NT2/D1 (cell line): Measurements from ENCODE around the gene IRF3.

Experiments
- DNase-seq: peaks from one replicate; pipeline ENCODE4 v3.0.0-alpha.2; 2011; ENCODE audit warnings: low read depth, low spot score
- H3K27me3 ChIP-seq: 2 replicates; pipeline ENCODE4 v1.6.0; 2011; ENCODE audit warnings: mild to moderate bottlenecking; ENCODE audit not compliant: insufficient read length, insufficient read depth
- H3K36me3 ChIP-seq: 2 replicates; pipeline ENCODE4 v1.6.1; 2011; ENCODE audit warnings: mild to moderate bottlenecking, low read length, mixed read lengths; ENCODE audit not compliant: insufficient read depth, insufficient read length
- H3K4me1 ChIP-seq: 2 replicates; pipeline ENCODE4 v1.5.1; 2011; ENCODE audit not compliant: insufficient read depth, insufficient read length
- H3K4me3 ChIP-seq: 2 replicates; pipeline ENCODE4 v1.5.1; 2011; ENCODE audit warnings: low read depth; ENCODE audit not compliant: insufficient read length
- H3K9ac ChIP-seq: 2 replicates; pipeline ENCODE4 v1.6.0; 2011; ENCODE audit warnings: low read depth; ENCODE audit not compliant: insufficient read length
- H3K9me3 ChIP-seq: 2 replicates; pipeline ENCODE4 v1.5.1; 2011; ENCODE audit warnings: mild to moderate bottlenecking, low read length; ENCODE audit not compliant: insufficient read depth
- SUZ12 ChIP-seq: IDR thresholded peaks from 2 replicates; pipeline ENCODE4 v1.6.1; 2011; ENCODE audit not compliant: insufficient read length, insufficient read depth; ENCODE audit errors: extremely low read depth
- YY1 ChIP-seq: IDR thresholded peaks from 2 replicates; pipeline ENCODE4 v1.6.1; 2011; ENCODE audit not compliant: insufficient read length, insufficient read depth
- ZNF274 ChIP-seq: IDR thresholded peaks from 2 replicates; pipeline ENCODE4 v1.6.1; 2011; ENCODE audit warnings: mild to moderate bottlenecking, low read depth, low read length

IRF3 gene

DNA sequence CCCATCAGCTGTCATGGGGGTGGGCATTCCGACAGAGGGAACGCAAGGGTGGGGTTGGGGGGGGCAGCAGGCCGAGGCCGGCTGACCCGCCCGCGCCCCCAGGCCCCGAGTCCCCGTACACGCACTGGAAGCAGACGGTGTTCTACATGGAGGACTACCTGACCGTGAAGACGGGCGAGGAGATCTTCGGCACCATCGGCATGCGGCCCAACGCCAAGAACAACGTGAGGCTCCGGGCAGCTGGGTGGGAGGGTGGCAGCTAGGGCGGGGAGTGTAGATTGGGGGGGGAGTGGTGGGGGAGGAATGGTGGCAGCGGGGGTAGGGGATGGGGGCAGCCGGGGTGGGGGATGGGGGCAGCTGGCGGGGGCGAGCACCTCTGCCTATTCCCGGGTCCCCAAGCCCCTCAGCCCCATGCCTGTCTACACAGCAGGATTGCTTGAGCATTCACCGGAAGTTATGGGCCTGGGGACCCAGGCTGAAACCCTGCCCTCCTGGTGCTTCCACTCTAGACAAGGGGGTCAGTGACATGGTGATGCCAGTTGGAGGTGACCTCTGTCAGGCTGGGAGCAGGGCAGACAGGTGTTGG is 20.9 kb upstream of the IRF3 start:
- peaks cover 27% of the 10 kb centered on the region for H3K4me1 ChIP-seq
- H3K27me3 ChIP-seq = no peaks in the 10 kb centered on the region
- H3K4me3 ChIP-seq = no peak overlapping the region
- no peak for TF ChIP-seq YY1
- TF ChIP-seq SUZ12 = no peak
- TF ChIP-seq ZNF274 = no peak
- H3K9me3 ChIP-seq = no peaks in the 10 kb centered on the region
- H3K9ac ChIP-seq = no peak overlapping the region
- no peak for DNase-seq
- H3K36me3 ChIP-seq = peaks cover 78% of the 10 kb centered on the region

DNA sequence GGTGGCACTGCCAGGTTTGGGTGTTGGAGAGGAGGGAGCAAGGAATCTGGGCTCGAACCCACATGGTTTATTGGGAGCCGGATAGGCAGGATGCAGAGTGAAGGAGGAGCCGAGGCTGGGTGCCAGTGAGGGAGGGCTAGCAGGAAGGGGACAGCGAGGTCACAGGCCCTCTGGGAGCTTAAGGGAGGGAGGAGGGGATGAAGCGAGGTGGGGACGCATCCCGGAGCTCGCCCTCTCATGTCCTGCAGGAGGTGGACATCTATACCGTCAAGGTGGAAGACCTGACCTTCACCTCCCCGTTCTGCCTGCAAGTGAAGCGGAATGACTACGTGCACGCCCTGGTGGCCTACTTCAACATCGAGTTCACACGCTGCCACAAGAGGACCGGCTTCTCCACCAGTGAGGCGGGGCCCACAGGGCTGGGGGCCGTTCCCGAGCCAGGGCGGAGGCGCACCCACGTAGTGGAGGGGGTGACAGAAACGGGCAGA is 20.2 kb upstream of the IRF3 start:
- no peaks in the 10 kb centered on the region for H3K27me3 ChIP-seq
- peaks cover 83% of the 10 kb centered on the region for H3K36me3 ChIP-seq
- no peak overlapping the region for H3K9ac ChIP-seq
- TF ChIP-seq ZNF274 (no peak), SUZ12 (no peak), YY1 (no peak)
- H3K4me3 ChIP-seq = no peak overlapping the region
- no peaks in the 10 kb centered on the region for H3K9me3 ChIP-seq
- no peak for DNase-seq
- peaks cover 27% of the 10 kb centered on the region for H3K4me1 ChIP-seq

DNA sequence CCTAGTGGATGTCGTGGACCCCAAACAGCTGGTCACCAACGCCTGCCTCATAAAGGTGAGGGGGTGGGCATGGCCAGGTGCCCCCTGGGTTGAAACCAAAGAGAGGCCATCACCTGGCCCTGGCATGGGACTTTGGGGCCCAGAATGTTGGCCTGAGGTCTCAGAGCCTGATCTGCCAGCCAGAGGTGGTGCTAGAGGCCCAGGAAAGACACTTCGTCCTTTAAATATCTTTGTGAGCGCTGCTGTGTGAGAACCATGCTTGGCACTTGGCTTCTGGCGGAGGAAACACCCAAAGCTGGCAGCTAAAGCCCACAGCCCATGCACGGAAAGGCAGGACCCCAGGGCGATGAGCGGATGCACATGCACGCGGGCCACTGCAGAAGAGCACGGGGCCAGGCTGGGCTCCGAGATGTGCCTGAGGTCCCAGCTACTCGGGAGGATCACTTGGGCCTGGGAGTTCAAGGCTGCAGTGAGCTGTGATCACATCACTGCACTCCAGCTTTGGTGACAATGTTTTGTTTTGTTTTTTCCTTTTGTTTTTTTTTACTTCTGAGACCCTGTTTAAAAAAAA is 19.4 kb upstream of the IRF3 start:
- no peaks in the 10 kb centered on the region for H3K27me3 ChIP-seq
- H3K9ac ChIP-seq = peak overlapping the region; percentile 21
- no peaks in the 10 kb centered on the region for H3K9me3 ChIP-seq
- TF ChIP-seq SUZ12 = no peak
- TF ChIP-seq YY1 = no peak
- TF ChIP-seq ZNF274 = no peak
- peaks cover 24% of the 10 kb centered on the region for H3K4me1 ChIP-seq
- H3K4me3 ChIP-seq = no peak overlapping the region
- H3K36me3 ChIP-seq = peaks cover 89% of the 10 kb centered on the region
- no peak for DNase-seq

DNA sequence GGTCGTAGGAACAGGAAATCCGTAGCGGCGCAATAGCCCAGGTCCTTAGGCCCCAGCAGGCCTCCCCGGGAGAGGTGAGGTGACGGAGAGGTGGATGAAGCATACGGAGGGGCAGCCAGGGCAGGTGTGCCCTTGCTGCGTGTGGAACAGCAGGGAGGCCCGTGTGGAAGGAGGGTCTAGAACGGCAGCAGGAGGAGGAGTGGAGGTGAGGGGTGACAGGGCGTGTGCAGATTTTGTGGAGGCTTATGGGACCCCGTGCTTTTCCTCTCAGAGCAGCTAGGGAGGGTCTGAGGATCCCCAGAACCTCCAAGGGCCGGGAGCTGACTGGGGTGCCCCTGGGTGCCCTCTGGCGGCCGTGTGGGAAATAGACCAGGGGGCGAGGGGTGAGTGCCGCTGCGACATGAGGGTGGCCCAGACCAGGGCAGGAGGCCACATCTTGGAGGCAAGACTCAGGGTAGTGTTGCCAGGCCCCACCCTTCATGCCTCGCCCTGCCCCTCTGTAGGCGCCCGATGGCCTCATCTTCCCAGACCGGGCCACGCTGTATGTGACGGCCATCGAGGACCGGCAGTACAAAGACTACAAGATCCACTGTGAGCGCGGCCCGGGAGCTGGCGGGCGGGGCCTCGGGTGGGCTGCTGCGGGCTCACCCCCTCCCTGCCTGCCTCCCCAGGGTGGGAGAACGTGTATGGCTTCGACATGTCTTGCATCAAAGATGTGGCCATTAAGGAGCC is 18.8 kb upstream of the IRF3 start:
- Histone ChIP-seq H3K4me3 (no peak overlapping the region), H3K36me3 (peaks cover 90% of the 10 kb centered on the region), H3K4me1 (peaks cover 18% of the 10 kb centered on the region), H3K27me3 (no peaks in the 10 kb centered on the region), H3K9ac (peak overlapping the region; percentile 21), H3K9me3 (no peaks in the 10 kb centered on the region)
- TF ChIP-seq YY1 (no peak), SUZ12 (no peak), ZNF274 (no peak)
- DNase-seq = no peak

DNA sequence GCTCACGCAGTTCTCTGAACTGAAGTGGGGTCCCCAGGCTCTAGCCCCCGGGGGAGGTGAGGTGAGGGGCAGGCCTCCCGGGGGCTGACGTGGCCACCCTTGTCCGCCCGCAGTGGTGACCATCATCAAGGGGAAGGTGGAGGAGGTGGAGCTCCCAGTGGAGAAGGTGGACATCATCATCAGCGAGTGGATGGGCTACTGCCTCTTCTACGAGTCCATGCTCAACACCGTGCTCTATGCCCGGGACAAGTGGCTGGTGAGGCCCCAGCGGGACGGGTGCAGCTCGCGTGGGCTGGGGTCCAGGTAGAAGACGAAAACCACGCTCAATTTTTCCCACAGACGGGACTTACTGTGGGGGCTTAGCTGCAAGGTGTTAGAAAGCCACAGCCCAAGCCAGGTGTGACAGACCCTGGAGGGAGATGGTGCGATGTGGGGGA is 18.2 kb upstream of the IRF3 start:
- Histone ChIP-seq H3K36me3 (peaks cover 88% of the 10 kb centered on the region), H3K27me3 (no peaks in the 10 kb centered on the region), H3K4me1 (peaks cover 20% of the 10 kb centered on the region)

DNA sequence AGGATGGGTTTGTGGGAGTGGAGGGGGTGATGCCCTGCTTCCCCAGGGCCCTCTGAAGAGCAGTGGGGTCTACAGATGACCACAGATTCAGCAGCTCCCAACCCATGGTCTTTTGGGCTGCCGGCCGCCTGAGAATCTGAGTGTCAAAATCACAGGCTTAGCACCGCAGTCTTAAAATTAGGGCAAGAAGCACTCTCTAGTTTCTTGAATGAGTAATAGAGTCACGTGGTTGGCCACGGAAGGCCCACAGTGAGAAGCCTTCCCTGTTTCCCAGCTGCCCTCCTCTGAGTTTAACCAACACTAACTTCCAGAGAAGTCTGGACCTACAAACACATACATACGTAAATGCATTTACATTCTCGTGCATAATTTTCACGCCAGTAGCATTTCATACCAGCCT is 16.6 kb upstream of the IRF3 start:
- H3K9ac ChIP-seq = no peak overlapping the region
- no peaks in the 10 kb centered on the region for H3K9me3 ChIP-seq
- H3K27me3 ChIP-seq = no peaks in the 10 kb centered on the region
- H3K36me3 ChIP-seq = peaks cover 73% of the 10 kb centered on the region
- DNase-seq = no peak
- no peak overlapping the region for H3K4me3 ChIP-seq
- TF ChIP-seq ZNF274 = no peak
- TF ChIP-seq YY1 = no peak
- TF ChIP-seq SUZ12 = no peak
- peaks cover 11% of the 10 kb centered on the region for H3K4me1 ChIP-seq

More for the DNA sequence above, 18.2 kb upstream of the IRF3 start:
- no peak overlapping the region for H3K4me3 ChIP-seq
- H3K9me3 ChIP-seq = no peaks in the 10 kb centered on the region
- H3K9ac ChIP-seq = peak overlapping the region; percentile 21
- no peak for TF ChIP-seq ZNF274
- no peak for TF ChIP-seq YY1
- no peak for TF ChIP-seq SUZ12
- no peak for DNase-seq

DNA sequence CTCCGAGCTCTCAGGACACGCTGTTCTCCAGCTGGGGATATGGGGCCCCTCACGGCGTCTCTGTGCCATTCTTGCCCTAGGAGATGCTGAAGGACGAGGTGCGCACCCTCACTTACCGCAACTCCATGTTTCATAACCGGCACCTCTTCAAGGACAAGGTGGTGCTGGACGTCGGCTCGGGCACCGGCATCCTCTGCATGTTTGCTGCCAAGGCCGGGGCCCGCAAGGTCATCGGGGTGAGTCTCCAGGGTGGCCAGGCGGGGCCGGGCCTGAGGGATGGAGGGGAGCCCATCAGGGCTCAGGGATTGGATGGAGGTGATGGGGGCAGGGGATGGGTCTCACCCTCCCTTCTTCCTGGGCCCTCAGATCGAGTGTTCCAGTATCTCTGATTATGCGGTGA is 16.2 kb upstream of the IRF3 start:
- Histone ChIP-seq H3K36me3 (peaks cover 69% of the 10 kb centered on the region), H3K9ac (no peak overlapping the region)

More for the DNA sequence above, 16.2 kb upstream of the IRF3 start:
- no peak overlapping the region for H3K4me3 ChIP-seq
- DNase-seq = no peak
- no peaks in the 10 kb centered on the region for H3K27me3 ChIP-seq
- H3K9me3 ChIP-seq = no peaks in the 10 kb centered on the region
- TF ChIP-seq SUZ12 = no peak
- H3K4me1 ChIP-seq = peaks cover 11% of the 10 kb centered on the region
